Astrocyte (in vitro differentiated cells and primary cell): ENCODE results near the gene PALS1.

ENCODE experiments used
- EZH2 ChIP-seq: IDR thresholded peaks from 2 replicates; pipeline ENCODE4 v1.6.1; 2012; ENCODE audit warnings: mild to moderate bottlenecking, low read length, inconsistent platforms; ENCODE audit not compliant: insufficient read depth
- TF ChIP-seq, protein P1 (sequence below): IDR thresholded peaks from 2 replicates; pipeline ENCODE4 v1.5.1; 2011; ENCODE audit warnings: low read depth, mild to moderate bottlenecking, inconsistent platforms, low read length, moderate library complexity; ENCODE audit not compliant: insufficient read depth

DNA sequence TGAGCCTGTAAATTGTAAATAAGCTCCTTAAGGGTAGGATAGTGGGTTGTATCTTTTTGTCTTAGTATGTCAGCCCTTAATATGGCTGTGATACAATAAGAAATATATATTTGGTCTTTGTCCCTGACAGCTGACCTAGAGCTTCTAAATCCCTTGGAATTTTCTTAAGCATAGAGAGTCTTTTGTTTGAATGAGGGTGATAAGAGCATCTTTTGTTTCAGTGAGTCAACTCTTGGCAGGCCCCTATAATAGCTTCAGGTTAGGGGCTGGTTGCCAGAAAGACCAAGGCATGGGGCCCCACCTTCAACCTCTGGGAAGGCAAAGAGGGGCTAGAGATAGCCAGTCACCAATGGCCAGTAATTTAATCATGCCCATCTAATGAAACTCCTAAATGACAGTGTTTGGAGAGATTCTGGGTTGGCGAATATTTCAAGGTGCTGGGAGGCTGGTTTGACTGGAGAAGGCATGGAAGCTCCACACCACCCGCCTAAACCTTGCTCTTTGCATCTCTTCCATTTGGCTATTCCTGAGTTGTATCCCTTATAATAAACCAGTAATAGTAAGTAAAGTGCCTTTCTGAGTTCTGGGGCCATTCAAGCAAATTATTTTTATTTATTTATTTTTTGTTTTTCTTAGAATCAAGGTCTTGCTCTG, 10.5 kb downstream of the PALS1 start:
- TF ChIP-seq, protein P1, sequence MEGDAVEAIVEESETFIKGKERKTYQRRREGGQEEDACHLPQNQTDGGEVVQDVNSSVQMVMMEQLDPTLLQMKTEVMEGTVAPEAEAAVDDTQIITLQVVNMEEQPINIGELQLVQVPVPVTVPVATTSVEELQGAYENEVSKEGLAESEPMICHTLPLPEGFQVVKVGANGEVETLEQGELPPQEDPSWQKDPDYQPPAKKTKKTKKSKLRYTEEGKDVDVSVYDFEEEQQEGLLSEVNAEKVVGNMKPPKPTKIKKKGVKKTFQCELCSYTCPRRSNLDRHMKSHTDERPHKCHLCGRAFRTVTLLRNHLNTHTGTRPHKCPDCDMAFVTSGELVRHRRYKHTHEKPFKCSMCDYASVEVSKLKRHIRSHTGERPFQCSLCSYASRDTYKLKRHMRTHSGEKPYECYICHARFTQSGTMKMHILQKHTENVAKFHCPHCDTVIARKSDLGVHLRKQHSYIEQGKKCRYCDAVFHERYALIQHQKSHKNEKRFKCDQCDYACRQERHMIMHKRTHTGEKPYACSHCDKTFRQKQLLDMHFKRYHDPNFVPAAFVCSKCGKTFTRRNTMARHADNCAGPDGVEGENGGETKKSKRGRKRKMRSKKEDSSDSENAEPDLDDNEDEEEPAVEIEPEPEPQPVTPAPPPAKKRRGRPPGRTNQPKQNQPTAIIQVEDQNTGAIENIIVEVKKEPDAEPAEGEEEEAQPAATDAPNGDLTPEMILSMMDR: no peak
- TF ChIP-seq EZH2: no peak
